GM19023 (cell line): ENCODE data around the gene TBL1XR1.

Experiments
- ATAC-seq: cut with Tn5 transposase; IDR thresholded peaks from one replicate; pipeline ENCODE4 v1.9.1; 2021; ENCODE audit warnings: mild to moderate bottlenecking, moderate library complexity; ENCODE audit not compliant: unreplicated experiment

TBL1XR1 gene

GRCh38 chr3:177110895-177111294, 86.4 kb downstream of the TBL1XR1 start:
- ATAC-seq: no peak

GRCh38 chr3:177110386-177110785, 86.9 kb downstream of the TBL1XR1 start:
- ATAC-seq: no peak

- ATAC-seq: no peak
Measured at GRCh38 chr3:177109688-177110330, 87.5 kb downstream of the TBL1XR1 start.

GRCh38 chr3:177108648-177109047, 88.6 kb downstream of the TBL1XR1 start:
- ATAC-seq: no peak

GRCh38 chr3:177107461-177108239, 89.6 kb downstream of the TBL1XR1 start:
- no peak for ATAC-seq

GRCh38 chr3:177106594-177106993, 90.7 kb downstream of the TBL1XR1 start:
- peak; percentile 5 for ATAC-seq

GRCh38 chr3:177106184-177106583, 91.1 kb downstream of the TBL1XR1 start:
- peak; percentile 50 for ATAC-seq

GRCh38 chr3:177105623-177106022, 91.7 kb downstream of the TBL1XR1 start:
- ATAC-seq: no peak

GRCh38 chr3:177104299-177104992, 92.8 kb downstream of the TBL1XR1 start:
- no peak for ATAC-seq

- ATAC-seq: no peak
Measured at GRCh38 chr3:177102553-177102952, 94.7 kb downstream of the TBL1XR1 start.

- ATAC-seq: no peak
Measured at GRCh38 chr3:177098551-177098950, 98.7 kb downstream of the TBL1XR1 start.

- ATAC-seq: no peak
Measured at GRCh38 chr3:177096615-177097014, 100.7 kb downstream of the TBL1XR1 start.

- ATAC-seq: no peak
Measured at GRCh38 chr3:177093966-177094365, 103.3 kb downstream of the TBL1XR1 start.

- no peak for ATAC-seq
Measured at GRCh38 chr3:177089901-177090300, 107.4 kb downstream of the TBL1XR1 start.

- ATAC-seq: no peak
Measured at GRCh38 chr3:177089110-177089509, 108.2 kb downstream of the TBL1XR1 start.

GRCh38 chr3:177085794-177086193, 111.5 kb downstream of the TBL1XR1 start:
- ATAC-seq: no peak

GRCh38 chr3:177084616-177085015, 112.7 kb downstream of the TBL1XR1 start:
- no peak for ATAC-seq

GRCh38 chr3:177080122-177080521, 117.2 kb downstream of the TBL1XR1 start:
- no peak for ATAC-seq

- ATAC-seq: no peak
Measured at GRCh38 chr3:177079684-177080083, 117.6 kb downstream of the TBL1XR1 start.

GRCh38 chr3:177071496-177072156, 125.7 kb downstream of the TBL1XR1 start:
- no peak for ATAC-seq
